HG02884 (cell line): ENCODE data around the gene SLC9A4.

Experiments used
- ATAC-seq: cut with Tn5 transposase; IDR thresholded peaks from one replicate; pipeline ENCODE4 v1.9.1; 2021; ENCODE audit warnings: mild to moderate bottlenecking, moderate library complexity; ENCODE audit not compliant: unreplicated experiment

Gene SLC9A4

DNA sequence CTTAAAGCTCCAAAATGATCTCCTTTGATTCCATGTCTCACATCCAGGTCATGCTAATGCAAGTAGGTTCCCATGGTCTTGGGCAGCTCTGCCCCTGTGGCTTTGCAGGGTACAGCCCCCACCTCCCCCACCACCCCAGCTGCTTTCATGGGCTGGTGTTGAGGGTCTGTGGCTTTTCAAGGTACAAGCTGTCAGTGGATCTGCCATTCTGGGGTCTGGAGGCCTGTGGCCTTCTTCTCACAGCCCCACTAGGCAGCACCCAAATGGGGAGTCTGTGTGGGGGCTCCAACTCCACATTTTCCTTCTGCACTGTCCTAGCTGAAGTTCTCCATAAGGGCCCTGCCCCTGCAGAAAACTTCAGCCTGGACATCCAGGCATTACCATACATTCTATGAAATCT lies 19.0 kb downstream of the SLC9A4 start:
- no peak for ATAC-seq

GRCh38 chr2:102494570-102494969 lies 21.5 kb downstream of the SLC9A4 start:
- no peak for ATAC-seq

DNA sequence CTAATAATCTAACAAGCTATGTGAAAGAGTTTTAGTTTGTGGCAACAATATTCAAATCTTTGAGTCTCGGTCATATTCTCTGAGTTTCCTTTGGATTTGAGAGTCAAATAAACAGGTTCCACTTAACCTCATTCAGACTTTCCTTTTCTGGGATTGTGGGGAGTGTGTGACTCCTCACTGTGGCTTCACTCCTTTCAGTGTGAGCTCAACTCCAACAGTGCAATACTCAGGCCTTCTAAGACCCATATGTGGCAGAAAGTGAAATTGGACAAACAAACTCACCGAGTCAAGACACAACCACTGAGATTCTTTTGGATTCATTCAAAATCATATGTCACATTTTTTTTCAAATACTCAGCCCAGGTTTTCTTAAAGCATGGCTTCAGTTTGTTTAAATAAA lies 25.4 kb downstream of the SLC9A4 start:
- ATAC-seq = no peak

GRCh38 chr2:102499558-102499957 lies 26.5 kb downstream of the SLC9A4 start:
- ATAC-seq = no peak

GRCh38 chr2:102502576-102502975 lies 29.6 kb downstream of the SLC9A4 start:
- ATAC-seq = no peak

GRCh38 chr2:102504833-102505232 lies 31.8 kb downstream of the SLC9A4 start:
- no peak for ATAC-seq

GRCh38 chr2:102505290-102505689 lies 32.3 kb downstream of the SLC9A4 start:
- no peak for ATAC-seq

DNA sequence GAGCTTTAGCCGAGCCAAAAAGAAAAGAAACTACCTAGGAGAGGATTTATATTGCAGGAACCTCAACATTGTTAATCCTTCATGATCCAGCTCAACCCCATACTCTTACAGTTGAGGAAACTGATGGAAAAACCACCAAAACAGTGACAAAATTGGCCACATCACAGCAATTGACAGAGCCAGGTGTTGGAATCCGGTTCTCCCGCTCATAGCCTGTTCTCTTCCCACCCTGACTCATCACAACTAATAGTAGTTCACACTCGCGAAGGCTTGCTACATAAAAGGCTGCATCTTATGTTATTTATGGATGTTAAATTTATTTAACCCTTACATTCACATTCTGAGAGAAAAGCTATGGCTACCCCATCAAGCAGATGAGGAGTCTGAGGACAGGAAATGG lies 33.7 kb downstream of the SLC9A4 start:
- no peak for ATAC-seq

GRCh38 chr2:102508863-102509262 lies 35.8 kb downstream of the SLC9A4 start:
- ATAC-seq = no peak

- ATAC-seq = peak; percentile 69
Measured at GRCh38 chr2:102509749-102510148, 36.7 kb downstream of the SLC9A4 start.

DNA sequence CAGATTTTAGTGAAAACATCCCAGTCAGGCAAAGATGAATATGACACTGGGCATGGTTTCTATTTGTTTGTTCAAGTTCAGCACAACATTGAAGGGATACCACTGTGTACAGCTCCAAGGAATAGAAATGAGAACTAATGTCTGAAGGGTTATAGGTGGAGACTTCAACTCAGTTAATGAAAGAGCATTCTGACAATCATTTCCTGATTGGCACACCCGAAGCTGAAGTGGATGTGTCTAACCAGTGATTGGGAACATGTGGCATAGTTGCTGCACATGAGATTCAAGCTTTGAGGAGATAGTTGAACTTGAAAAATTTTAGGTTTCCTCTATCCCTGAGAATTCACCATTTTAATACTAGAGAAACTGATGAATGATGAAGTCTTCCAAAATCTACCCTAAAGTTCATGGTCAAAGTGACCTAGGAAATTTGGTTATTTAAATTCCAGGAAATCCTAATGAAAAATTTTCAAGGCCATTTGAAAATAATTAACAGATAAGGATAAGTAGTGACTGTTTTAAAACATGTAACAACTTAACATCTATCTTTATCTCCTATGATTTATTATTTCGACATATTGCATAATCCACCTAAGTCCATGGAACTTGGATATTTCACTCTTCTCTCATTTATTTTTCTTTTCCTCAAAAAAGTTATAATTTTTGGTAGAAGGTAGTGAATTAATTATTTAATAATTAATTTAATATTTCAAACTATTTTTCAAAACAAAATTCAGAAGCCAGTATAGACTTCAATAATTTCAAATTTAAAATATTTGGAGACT lies 38.0 kb downstream of the SLC9A4 start:
- no peak for ATAC-seq

GRCh38 chr2:102512161-102512560 lies 39.1 kb downstream of the SLC9A4 start:
- no peak for ATAC-seq

DNA sequence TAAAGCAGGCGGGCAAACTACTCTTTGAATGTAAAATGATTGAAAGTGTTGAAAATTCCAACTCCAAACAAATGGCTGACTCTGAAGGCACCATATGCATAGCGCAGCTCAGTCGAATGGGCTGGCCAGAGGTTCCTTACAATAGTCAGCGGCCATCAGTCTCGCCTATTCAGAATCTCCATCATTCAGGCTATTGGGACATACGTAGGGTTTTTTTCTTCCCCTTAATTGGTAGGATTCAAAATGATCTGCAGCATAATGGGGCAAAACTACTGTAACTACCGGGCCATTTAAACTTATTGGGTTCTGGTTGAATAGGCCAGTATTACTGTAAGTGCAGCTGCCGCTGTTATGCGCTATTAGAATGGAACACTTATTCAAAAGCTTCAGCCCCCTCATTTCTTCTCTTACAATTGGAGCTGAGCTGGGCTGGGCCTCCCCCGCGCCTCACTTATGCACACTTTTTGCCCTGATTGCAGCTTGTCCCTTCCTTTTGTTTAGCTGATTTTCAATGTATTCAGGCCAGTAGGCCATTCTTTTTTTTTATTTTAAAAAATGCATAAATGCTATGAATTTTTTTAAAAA lies 40.4 kb downstream of the SLC9A4 start:
- no peak for ATAC-seq

DNA sequence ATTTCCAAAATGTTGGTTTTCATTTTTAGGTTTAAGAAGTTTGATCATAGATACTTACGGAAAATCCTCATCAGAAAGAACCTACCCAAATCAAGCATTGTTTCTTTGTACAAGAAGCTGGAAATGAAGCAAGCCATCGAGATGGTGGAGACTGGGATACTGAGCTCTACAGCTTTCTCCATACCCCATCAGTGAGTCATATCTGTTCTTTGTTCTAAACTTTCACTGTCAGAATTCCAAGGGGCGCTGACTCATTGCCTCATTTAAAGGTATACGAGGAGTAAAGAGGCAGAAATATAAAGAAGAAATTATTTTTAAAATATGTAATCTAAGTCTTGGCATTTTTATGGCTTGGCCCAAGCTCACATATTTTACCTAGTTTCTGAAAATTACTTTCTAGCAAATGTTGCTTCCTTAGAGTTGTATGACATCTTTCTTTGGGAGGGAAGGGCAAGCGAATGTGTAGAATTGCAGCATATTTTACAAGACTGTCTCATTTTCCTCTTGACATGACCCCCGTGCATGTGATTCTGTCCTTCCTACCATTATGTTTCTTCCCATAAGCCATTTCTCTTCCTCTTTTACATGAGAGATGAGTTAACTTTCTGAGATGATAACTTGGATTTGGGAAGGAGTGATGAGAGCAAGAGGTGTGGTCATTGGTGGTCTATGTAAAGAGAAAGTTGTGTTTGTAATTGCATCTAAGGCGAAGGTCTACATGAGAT lies 41.2 kb downstream of the SLC9A4 start:
- ATAC-seq = no peak

GRCh38 chr2:102515851-102516250 lies 42.8 kb downstream of the SLC9A4 start:
- no peak for ATAC-seq

DNA sequence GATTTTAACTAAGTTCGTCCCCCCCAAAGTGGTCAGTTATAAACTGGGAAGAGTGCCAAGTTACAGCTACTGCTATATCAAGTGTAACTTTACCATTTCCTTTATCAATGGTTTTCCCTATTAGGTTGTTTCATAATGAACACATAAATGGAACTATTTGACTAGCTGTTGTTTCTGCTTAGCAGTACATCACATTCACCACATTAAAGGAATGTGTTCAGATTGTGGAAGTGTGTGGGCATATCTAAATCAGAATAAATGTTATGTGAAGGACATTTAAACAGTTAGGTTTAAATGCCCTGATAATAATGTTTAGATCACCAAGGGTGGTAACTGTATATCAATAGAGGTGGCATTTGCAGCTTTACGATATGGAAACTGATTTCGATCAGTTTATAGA lies 45.1 kb downstream of the SLC9A4 start:
- ATAC-seq = no peak

DNA sequence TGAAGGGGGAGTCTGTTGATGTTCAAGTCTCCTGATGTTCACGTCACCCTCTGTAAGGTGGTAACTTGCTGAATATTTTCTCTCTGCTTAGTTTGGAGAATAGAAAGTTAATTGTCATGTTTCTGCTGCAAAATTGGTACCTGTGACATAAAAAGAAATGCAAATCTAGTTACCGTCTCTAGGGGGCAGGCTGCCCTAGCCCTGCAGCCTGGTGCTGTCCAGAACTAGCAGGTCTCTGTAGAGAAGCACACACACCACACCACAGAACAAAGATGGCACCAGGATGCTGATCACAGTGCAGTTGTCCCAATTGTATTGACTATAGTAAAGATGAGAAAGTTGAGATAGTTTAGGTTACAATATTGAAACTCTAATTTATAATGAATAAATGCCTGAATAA lies 47.0 kb downstream of the SLC9A4 start:
- peak; percentile 68 for ATAC-seq

GRCh38 chr2:102520801-102521200 lies 47.8 kb downstream of the SLC9A4 start:
- ATAC-seq = no peak

- no peak for ATAC-seq
Measured at GRCh38 chr2:102522162-102522561, 49.1 kb downstream of the SLC9A4 start.

GRCh38 chr2:102522890-102523289 lies 49.9 kb downstream of the SLC9A4 start:
- no peak for ATAC-seq

DNA sequence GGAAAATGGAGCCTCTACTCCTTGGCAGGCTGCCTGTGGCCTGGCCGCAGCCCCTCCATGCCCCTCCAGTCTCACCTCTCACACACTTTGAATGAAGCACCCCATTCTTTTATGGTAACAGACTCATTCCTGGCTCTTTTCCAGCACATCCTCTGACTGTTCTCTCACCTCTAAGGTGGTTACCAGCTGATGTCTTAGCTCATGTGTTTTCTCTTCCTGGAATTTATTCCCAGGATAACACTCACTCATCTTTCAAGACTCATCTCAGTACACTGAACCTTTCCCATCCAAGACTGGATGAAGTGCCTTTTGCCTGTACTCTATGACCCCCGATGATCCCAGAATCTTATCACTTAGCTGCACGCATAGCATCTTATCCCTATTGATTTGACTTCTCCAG lies 50.6 kb downstream of the SLC9A4 start:
- ATAC-seq = no peak

DNA sequence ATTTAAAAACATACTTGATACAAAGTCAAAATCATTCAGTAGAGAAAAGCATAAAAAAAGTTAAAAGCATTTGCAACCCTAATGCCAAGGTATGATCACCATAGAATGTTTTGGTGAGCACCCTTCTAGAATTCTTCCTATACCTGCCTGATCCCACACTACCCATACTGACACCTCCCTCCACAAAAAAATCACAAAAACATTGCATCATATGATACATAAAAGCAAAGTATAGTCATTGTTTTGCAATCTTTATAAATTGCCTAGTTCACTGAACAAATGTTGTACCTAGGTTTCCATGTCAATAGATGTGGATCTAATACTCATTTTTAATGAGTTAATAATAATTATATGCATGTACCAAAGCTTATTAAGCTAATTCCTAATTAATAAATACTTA lies 54.1 kb downstream of the SLC9A4 start:
- ATAC-seq = no peak
